NK-92 (cell line): ENCODE measurements around the gene MARCHF2.

Source experiments
- DNase-seq: peaks from one replicate; lab custom pipeline; 2025; ENCODE audit not compliant: unreplicated experiment; lab: John Stamatoyannopoulos, UW

MARCHF2 gene

DNA sequence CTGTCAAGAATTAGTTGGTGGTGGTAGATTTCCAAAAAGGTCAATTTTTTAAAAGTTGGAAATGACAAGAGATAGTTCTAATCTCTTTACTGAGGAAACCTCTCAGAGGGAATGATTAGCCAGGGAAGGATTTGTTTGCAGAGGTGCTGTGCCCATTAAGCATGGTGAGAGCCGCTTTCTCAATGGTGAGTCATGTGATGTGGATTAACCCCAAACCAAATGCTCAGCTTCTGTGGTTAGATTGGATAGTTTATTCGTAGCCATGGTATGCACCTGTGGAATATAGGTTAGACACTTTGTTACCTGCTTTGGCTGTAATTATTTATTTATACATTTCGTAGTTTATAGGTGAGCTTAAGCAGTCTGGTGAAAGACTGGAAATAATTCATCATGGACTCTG is 38.8 kb downstream of the MARCHF2 start:
- DNase-seq, result no peak

DNA sequence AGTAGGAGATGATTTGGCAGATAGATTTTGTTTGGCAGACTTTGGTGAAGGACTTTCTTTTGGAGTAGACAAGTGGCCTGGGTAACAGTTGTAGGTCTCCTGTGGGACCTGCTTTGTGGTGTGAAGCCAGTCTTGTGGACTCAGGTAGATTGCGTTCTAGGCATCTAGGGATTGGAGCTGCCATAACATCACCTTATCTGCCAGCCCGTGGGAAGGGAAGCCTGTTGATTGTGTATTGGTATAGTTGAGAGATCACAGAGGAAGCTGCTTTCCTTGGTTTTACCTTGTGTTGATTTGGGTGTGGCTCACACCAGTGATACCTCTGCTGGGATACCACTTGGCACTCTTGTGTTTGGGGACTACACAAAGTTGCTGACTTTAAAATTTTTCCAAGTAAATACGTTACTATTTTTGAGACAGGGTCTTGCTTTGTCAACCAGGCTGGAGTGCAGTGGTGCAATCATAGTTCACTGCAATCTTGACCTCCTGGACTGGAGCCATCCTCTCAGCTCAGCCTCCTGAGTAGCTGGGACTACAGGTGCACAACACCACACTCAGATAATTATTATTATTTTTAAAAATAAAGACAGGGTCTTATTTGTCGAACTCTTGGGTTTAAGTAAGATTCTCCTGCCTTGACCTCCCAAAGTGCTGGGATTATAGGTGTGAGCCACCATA is 39.5 kb downstream of the MARCHF2 start:
- no peak for DNase-seq

DNA sequence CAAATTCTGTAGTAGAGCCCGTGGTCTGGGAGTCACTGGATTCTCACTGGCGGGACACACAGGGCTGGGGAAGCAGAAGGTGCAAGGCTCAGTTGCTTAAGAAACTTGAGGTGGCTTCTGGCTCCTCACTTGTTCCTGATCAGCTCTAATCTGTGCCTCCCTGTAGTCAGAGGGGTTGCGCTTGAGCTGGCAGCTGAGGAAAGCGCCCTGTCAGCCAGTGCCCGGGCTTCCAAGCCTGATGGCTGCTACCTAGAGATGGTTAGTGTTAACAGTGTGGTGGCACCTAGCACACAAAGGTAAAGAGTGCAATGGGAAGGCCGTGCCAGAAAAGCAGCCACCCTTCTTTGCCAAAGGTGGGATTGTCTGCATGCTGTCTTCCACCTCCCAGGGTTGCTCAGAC is 40.5 kb downstream of the MARCHF2 start:
- no peak for DNase-seq

DNA sequence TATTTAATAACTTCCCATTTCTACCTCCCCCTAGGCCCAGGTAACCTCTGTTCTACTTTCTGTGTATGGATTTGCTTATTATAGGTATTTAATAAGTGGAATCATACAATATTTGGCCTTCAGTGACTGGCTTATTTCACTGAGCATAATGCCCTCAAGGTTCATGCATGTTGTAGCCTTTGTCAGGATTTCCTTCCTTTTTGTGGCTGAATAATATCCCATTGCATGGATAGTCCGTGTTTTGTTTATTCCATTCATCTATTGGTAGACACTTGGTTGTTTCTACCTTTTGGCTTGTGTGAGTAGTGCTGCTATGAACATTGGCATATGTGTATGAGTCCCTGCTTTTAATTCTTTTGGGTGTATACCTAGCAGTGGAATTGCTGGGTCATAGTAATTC is 41.1 kb downstream of the MARCHF2 start:
- DNase-seq, result no peak

DNA sequence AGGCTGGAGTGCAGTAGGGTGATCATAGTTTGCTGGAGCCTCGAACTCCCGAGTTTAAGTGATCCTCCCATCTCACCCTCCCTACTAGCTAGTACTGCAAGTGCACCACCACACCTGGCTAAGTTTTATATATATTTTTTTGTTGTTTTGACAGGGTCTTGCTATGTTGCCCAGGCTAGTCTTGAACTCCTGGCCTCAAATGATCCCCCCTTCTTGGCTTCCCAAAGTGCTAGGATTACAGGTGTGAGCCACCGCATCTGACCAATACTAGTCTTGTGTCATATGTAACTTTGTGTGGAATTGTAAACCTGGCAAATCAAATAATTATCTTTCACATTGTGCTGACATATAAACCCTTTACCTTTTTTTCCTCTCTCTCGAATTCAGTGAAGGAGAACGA is 41.9 kb downstream of the MARCHF2 start:
- DNase-seq, result no peak

DNA sequence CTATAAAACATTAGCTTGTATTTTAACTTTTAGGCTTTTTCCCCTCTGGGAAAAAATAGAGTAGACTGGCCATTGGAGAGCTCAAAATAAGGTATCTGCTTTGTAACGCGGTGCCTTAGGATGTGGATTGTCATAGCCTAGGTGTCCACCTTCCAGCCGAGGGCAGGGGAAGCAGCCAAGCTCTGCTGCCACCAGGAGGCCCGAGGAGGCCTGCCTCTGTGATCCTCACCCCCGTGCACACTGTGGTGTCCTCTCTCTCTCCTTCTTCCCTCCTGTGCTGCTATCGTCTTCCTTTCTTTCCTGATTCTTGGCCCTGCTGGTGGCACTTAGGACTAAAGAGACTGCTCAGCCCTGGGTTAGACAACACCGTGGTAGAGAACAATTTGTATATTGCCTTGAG is 43.0 kb downstream of the MARCHF2 start:
- no peak for DNase-seq

DNA sequence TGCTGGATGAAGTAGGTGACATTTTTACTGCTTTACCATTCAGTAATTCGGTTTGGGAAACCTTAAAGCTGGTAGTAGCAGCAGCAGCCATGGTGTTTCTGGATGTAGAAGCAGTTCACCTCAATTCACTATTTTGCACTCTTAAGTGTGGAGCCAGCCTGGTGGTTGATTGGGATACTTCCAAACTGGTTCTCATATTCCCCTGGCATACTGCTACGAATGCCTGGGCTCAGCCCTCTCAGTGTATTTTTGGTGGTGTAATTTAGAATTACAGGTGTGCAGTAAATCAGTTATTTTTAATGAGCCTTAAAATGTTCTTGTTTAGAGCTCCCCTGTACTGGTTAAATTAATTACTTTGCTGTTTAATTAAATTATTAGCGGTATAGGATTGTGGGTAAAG is 44.1 kb downstream of the MARCHF2 start:
- DNase-seq, result no peak

DNA sequence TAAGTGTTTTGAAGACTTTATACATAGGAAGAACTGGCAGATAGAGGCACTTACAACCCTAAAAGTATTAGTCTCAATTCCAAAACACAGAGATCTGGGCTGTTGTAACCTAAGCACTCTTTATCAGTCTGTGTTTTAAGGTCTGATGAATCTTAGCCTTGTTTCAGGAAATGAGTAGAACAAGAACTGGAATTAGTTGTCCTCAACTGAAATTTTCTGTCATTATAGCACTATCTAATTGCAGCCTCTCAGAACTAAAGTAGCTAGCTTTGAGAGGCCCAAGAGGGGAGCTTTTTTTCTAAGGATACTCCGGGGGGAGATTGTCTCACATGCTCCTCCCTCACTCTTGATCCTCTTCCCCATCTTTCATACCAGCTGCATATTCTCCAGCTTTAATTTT is 44.7 kb downstream of the MARCHF2 start:
- no peak for DNase-seq

DNA sequence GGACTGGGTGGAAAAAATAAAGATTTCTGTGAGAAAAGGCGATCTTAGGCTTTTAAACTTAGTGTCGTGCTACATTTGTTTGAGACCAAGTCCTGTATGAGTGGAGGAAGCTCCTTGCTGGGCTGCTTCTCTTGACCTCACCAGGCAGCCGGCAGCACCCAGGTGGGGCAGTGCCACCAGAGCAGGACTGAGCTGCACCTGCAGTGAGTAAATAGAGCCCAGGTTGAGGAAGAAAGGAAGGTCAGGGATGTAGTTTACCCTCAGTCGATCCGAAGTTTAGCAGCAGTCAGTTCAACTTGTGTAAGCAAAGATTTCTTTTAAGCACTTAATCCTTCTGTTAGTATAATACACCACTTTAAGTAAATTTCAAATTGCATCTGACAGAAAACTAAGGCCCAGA is 45.3 kb downstream of the MARCHF2 start:
- DNase-seq, result no peak

DNA sequence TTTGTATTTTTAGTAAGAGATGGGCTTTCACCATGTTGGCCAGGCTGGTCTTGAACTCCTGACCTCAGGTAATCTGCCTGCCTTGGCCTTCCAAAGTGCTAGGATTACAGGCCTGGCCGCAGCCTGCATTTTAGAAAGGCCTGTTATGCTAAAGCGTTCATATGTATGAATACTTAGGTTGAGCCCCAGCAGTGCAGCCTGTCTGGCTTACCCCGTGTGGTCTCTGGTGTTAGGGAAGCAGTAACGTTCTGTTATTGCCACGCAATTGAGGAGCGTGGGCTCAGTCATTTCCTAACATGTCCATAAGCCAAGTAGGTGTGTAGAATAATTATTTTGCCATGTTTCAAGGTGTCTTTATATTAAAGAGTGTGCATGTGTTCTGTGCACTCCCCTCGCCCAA is 46.0 kb downstream of the MARCHF2 start:
- DNase-seq, result no peak

DNA sequence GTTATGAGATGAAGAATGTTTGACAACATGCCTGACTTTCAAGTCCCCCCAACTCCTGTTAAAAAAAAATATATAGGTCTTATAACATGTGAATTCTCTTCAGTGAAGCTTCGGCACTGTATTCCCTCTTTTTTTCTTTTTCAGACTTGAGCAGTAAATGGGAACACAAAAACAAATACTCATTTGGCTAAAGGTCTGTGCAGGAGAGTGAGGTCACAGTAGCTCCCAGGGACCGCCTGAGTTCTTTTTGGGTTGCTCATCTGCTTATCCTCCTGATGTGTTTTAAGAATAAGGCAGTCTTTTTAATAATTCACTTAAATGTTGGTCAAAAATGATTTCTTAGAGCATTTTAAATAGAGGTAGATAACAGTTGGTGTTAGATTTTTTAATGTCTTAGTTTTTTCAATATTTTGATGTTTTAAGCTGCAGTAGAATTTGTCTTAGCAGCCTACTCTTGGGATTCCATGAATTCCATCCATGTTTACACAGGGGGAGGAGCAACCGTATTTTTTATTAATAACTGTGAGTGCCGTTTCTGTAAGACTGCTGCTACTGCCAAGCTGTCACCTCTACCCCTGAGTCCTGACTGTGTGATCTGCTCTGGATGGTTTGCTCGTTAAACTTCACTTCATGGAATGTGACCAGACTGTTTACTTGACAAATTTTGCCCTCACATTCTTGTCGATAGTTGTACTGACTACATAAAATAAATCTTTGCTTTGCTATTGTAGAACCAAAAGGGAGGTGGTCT is 46.6 kb downstream of the MARCHF2 start:
- DNase-seq, result no peak

DNA sequence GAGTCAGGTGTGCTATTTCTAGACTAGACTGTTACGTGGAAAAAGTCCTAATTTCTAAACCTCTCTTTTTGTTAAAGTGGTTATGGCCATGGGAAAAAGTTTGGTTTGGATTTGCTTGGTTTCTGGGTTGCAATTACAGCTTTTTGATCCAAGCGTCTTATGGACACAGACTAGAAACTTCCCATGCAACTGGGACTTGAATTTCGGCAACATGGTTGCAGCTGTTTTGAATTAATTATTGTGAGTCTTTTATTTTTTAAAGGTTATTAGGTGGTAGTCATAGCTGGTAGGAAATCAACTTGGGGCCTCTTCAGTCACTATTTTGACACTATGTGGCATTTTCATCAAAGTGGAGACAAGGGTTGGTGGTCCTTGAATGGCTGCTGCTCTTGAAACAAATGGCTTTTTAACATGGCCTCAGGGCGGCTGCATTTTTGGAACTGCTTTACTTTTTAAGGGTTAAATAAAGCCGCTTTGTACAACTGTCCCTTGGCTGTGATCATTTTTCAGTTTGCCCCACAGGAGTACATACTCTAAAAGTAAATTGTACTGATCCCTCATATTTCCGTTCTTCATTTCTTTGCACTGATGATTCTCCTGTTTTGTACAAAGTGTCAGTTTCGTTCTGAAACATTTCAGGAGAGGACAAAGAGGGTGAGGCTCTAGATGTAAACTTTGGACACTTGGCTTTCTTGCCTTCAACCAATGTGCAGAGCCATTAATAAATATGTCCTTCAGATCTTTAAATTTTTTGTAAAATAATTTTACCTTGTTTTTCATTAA is 47.6 kb downstream of the MARCHF2 start:
- no peak for DNase-seq

DNA sequence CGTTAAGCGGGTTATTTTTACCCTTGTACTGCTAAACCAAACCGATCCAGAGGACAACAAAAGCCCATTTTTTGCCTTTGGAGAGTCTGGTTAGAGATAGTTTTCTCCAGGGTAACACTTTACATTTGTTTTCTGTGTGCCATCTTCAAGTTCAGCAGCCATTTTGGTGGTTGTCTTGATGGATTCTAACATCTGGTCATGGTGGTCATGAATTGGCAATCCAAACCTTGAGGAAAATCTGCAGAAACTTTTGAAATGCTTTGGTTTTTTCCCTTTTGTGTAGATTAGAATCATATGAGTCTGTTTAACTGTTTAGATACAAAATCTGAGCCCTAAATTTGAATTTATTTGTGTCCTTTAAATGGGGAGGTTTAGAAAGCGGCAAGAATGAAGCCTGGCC is 48.3 kb downstream of the MARCHF2 start:
- DNase-seq, result no peak

DNA sequence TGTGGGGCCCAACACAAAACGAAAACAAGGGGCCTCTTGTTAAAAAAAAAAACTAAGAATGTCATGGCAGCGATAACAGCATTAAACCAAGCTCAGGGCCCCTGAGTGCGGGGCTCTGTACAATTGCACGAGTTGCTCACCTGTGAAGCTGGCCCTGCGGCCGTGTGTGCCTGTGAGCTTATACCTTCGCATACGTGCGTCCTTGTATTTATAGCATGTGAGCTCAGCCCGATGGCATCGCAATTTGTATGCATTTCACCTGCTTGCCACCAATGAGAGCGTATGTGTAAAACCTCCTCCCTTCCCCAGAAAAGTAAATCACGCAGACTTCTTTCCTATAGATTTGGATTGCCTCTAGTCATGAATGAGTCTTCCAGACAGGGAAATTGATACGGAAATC is 48.8 kb downstream of the MARCHF2 start:
- no peak for DNase-seq

DNA sequence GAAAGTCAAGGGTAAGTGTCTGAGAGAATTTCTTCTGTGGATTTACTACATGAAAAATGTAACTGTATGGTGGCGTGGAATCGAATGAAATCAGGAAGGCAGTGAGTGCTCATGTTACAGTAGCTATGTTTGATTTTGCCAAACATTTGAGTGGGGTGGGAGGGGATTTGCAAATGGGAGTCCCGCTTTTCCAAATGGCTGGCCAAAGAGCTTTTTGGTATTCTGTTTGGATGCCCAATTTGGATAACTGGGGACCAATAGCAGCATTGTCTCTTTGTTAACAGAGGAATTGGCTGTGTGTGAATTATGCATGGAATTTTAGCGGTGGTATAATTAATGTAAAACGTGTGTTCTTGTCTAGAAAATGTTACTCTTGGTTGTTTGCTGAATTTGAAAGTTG is 49.5 kb downstream of the MARCHF2 start:
- no peak for DNase-seq

DNA sequence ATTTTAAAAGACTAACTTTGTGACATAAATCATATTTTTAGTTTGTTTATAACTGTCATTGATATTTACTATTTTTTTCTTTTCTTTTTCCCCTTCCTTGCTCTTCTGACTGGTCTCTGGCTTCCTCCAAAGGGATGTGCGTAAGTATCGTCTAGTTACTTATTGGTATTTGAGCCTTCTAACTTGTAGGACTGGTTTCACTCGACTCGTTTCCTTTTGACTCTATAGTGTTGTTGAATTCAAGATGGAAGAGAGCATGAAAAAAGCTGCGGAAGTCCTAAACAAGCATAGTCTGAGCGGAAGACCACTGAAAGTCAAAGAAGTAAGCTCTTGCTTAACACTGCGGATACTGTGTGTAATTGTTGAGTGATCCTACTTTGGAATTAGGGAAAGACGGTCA is 50.3 kb downstream of the MARCHF2 start:
- no peak for DNase-seq

DNA sequence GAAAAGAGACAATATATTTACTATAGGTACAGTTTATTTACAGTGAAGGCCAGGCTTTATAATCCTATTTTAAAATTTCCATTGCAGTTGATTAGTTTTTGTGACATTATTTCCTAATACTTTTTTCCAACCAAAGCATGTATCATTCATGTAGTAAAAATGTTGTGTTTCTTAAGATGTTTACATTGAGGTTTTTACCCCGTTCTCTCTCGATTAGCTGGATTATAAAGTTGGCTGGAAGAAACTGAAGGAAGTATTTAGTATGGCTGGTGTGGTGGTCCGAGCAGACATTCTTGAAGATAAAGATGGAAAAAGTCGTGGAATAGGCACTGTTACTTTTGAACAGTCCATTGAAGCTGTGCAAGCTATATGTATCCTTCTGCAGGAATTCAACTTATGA is 52.9 kb downstream of the MARCHF2 start:
- no peak for DNase-seq

DNA sequence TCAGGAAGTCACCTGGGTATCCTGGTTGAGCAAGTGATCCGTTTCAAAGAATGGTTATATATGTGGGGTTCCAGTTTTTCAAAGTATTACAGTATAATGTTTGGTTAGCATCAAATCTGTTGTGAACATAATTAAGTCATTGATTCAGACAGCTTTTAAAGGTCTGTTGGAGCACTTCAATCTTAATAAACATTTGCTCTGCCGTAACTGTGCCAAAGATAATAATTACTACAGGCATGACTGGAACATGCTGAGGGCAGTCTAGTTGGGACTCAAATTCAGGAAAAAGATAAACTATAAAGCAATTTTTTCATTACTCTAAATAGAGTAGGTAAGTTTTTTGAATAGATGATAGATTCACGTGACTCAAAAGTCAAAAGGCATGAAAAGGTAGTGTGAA is 55.0 kb downstream of the MARCHF2 start:
- no peak for DNase-seq

DNA sequence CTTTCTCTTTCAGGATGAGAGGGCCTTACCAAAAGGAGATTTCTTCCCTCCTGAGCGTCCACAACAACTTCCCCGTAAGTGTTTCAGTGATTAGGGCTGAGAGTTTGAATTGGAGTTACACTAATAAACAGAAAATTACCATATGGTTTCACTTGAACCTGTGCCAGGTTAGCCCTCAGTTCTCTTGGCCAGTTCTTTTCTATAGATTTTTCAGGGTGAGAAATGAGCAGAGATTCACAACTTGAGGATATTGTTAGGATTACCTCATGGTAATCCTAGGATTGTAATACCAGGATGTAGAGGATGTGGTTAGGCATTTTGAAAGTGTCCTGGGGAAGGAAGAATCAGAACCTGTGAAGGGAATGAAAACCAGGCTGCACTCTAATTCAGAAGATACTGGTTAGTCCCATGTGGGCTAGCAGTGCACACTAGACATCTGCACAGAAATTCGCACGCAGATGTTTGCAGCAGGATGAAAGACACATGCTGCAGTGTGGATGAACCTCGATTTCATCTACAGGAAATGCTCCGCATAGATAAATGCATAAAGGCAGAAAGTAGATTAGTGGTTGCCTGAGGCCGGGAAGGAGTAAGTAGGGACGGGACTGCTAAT is 55.8 kb downstream of the MARCHF2 start:
- DNase-seq, result no peak

DNA sequence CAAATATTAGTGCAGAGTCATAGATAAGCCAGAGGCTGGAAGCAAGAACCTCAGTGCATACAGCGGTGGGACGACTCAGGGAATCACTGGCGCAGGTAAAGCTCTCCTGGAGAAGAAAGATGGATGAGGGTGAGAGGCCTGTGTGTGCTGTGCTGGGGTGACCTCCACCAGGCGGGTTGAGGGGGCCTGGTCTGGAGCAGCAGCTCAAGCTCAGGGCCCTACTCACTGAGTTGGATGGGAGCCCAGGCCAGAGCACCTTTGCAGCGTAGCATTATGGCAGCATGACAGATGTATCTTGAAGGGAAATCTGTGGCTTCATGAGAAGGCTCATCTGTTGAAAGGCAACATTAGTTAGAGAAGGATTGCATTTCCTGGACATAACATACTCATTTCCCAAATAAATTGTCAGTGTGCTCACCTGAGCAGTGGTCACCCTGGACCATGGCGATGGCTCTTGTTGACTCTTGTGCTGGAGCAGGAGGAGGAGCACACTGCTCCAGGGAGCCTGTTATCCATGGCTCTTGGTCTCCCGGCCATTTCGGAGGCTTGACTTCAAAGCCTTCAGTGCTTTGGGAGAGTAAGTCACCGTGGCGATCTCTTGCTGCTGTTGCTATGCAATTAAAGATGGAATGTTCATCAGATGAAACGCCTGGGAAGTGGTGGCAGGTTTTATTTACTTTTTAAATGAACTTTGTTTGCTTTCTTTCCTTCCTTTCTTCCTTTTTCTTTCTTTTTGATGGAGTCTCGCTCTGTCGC is 56.7 kb downstream of the MARCHF2 start:
- DNase-seq, result no peak
